Common myeloid progenitor, CD34-positive (primary cell): ENCODE data around the gene RNF31.

Experiments used
- CTCF ChIA-PET: fragments of 350-600 bp; sonication (Branson Sonifier 250); formaldehyde crosslinking; loops from one replicate; lab custom pipeline; 2021; ENCODE audit warnings: antibody characterized with exemption; lab: Charles Lee
- POLR2A ChIA-PET: fragments of 350-600 bp; sonication (Branson Sonifier 250); formaldehyde crosslinking; loops from one replicate; lab custom pipeline; 2021; ENCODE audit warnings: antibody characterized with exemption; lab: Charles Lee
- DNase-seq, 3 donors: peaks; one replicate each; pipeline versions ENCODE4 v3.0.0 to v3.0.0-alpha.2; 2013
- H3K27ac ChIP-seq, 2 experiments: 1 replicate in 1 of 2; 2 replicates in 1 of 2; pipeline ENCODE4 v1.7.0; 2013; ENCODE audit warnings: inconsistent platforms in 2 of 2, low read length in 2 of 2, mild to moderate bottlenecking in 2 of 2, low read depth in 1 of 2, moderate library complexity in 1 of 2; ENCODE audit not compliant: severe bottlenecking in 2 of 2, insufficient read depth in 1 of 2, poor library complexity in 1 of 2
- H3K27me3 ChIP-seq, 5 experiments: replicated peaks in 2 of 5; 1 replicate in 3 of 5; 2 replicates in 2 of 5; pipeline versions ENCODE4 v1.6.1 to v1.7.0; 2013; ENCODE audit warnings: low read length in 4 of 5, mild to moderate bottlenecking in 2 of 5, moderate library complexity in 2 of 5, inconsistent platforms in 1 of 5; ENCODE audit not compliant: insufficient read depth in 5 of 5, control insufficient read depth in 4 of 5
- H3K36me3 ChIP-seq, 4 experiments: 1 replicate in 2 of 4; 2 replicates in 2 of 4; pipeline versions ENCODE4 v1.6.1 to v1.7.0; 2013; ENCODE audit warnings: low read length in 3 of 4, control low read depth in 1 of 4, mild to moderate bottlenecking in 1 of 4; ENCODE audit not compliant: control insufficient read depth in 4 of 4, insufficient read depth in 4 of 4
- H3K4me1 ChIP-seq, 4 experiments: 1 replicate in 3 of 4; 2 replicates in 1 of 4; pipeline versions ENCODE4 v1.6.1 to v1.7.1; 2013; ENCODE audit warnings: low read length in 3 of 4, mild to moderate bottlenecking in 3 of 4, control low read depth in 1 of 4, inconsistent platforms in 1 of 4, moderate library complexity in 1 of 4; ENCODE audit not compliant: control insufficient read depth in 4 of 4, insufficient read depth in 4 of 4; ENCODE audit errors: control extremely low read depth in 1 of 4
- H3K4me3 ChIP-seq, 7 experiments: 1 replicate in 4 of 7; 2 replicates in 3 of 7; pipeline versions ENCODE4 v1.5.1 to v1.7.0; 2013; ENCODE audit warnings: mild to moderate bottlenecking in 7 of 7, low read length in 6 of 7, moderate library complexity in 6 of 7, inconsistent platforms in 2 of 7, low read depth in 2 of 7, control low read depth in 1 of 7; ENCODE audit not compliant: insufficient read depth in 4 of 7, control insufficient read depth in 1 of 7; ENCODE audit errors: extremely low read depth in 1 of 7
- H3K9me3 ChIP-seq, 5 experiments: 1 replicate in 4 of 5; 2 replicates in 1 of 5; pipeline versions ENCODE4 v1.6.1 to v1.7.1; 2013; ENCODE audit warnings: low read length in 4 of 5, mild to moderate bottlenecking in 2 of 5, inconsistent platforms in 1 of 5, low read depth in 1 of 5, moderate library complexity in 1 of 5; ENCODE audit not compliant: control insufficient read depth in 4 of 5, insufficient read depth in 2 of 5; ENCODE audit errors: control extremely low read depth in 1 of 5
- WGBS: methylation state at CpG from one replicate; pipeline ENCODE4 v1.1.5; 2013; ENCODE audit not compliant: insufficient coverage; 5-methylcytosine and 5-hydroxymethylcytosine counted together

The RNF31 gene

DNA sequence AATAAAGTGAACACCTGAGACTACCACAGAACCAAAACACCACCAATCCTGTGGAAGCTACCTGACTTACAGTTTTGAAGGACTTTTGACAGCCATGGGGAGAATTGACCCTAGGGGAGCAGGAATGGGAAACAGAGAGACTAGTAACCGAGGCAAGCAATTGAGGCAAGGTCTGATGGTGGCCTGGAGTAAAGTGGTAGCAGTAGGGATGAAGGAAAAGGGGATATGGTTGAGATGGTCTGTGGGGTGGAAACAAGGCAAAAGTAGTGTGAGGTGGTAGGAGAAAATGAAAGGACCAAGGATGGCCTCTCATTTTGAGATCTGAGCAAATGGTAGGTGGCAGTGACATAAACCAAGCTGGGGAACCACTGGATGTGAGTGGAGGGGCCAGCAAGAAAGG, 9.5 kb downstream of the RNF31 start:
- POLR2A ChIA-PET, result no interaction called here
- 100% methylated on average over 1 of the region's 1 CpG for WGBS
- DNase-seq, result no peak
- no peak overlapping the region for H3K4me3 ChIP-seq
- CTCF ChIA-PET, result interaction anchor here (1.8 kb wide), 1 partner anchor 21 kb away, joined by 4 read pairs; the partner anchor contains the start of gene PSME1
- no peaks in the 10 kb centered on the region for H3K27me3 ChIP-seq
- no peaks in the 10 kb centered on the region for H3K9me3 ChIP-seq
- H3K36me3 ChIP-seq, result peaks cover 24 to 66% (median 42%) of the 10 kb centered on the region in 4 experiments
- no peak overlapping the region for H3K27ac ChIP-seq
- peaks cover under 1 to 16% (median 10%) of the 10 kb centered on the region in 4 experiments for H3K4me1 ChIP-seq

DNA sequence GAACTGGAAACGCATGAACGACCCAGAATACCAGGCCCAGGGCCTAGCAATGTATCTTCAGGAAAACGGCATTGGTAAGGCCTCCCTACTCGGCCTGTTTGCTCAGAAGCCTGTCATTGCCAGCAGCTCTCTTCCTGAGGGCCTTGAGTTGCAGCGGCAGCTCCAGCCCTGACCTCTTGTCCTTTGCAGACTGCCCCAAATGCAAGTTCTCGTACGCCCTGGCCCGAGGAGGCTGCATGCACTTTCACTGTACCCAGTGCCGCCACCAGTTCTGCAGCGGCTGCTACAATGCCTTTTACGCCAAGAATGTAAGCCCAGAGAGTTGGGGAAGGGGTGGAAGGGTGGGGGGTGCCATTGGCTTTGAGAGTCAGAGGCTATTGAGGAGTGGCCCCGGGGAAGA, 10.0 kb downstream of the RNF31 start:
- H3K36me3 ChIP-seq, result peaks cover 24 to 66% (median 40%) of the 10 kb centered on the region in 4 experiments
- over 99% methylated on average over 9 of the region's 12 CpGs for WGBS

DNA sequence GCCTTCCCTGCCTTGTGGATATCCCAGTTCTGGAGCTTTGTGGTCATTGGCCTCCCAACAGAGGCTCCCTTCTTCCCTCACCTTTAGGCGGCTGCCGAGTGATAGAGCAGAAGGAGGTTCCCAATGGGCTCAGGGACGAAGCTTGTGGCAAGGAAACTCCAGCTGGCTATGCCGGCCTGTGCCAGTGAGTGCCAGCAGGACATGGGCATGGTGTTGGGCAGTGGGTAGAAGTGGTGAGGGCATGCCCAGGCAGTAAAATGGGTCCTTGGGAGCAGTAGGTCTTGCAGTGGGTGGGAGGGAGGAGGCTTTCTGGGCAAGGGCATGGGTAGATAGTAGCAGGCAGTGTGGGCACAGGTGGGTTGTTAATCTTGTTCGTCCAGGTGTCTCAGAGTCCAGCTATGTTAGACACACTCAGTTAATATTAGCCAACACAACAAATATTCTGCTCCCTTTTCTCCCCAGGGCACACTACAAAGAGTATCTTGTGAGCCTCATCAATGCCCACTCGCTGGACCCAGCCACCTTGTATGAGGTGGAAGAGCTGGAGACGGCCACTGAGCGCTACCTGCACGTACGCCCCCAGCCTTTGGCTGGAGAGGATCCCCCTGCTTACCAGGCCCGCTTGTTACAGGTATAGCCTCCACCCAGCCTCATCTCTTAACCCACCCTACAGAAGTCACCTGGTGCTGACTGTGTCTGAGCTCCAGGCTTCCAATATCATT, 12.6 kb downstream of the RNF31 start:
- WGBS, result 91% methylated on average over 8 of the region's 11 CpGs
- POLR2A ChIA-PET, result interaction anchor here (1.1 to 2.5 kb wide), 4 partner anchors 13 to 67 kb away, joined by 3 to 16 read pairs (median 9); partner anchors contain the start of genes EMC9, PSME1, PSME2 and RNF31
- Histone ChIP-seq H3K9me3 (no peaks in the 10 kb centered on the region), H3K4me3 (no peak overlapping the region), H3K4me1 (peaks cover 10 to 28% (median 19%) of the 10 kb centered on the region in 4 experiments), H3K27me3 (no peaks in the 10 kb centered on the region), H3K27ac (peak overlapping the region in 1 of 2 experiments; percentile 96), H3K36me3 (peaks cover 30 to 74% (median 52%) of the 10 kb centered on the region in 4 experiments)
- DNase-seq, result no peak
- CTCF ChIA-PET, result interaction anchor here (0.8 to 5.6 kb wide), 19 partner anchors 10 to 138 kb away, joined by 3 to 112 read pairs (median 6); partner anchors contain the start of genes DCAF11, EMC9, NRL and PSME1

More for the DNA sequence above, 10.0 kb downstream of the RNF31 start:
- ChIA-PET CTCF (interaction anchor here (1.8 kb wide), 1 partner anchor 21 kb away, joined by 4 read pairs; the partner anchor contains the start of gene PSME1), POLR2A (no interaction called here)
- DNase-seq, result no peak
- no peak overlapping the region for H3K4me3 ChIP-seq
- peaks cover 6 to 21% (median 15%) of the 10 kb centered on the region in 4 experiments for H3K4me1 ChIP-seq
- H3K9me3 ChIP-seq, result no peaks in the 10 kb centered on the region
- no peak overlapping the region for H3K27ac ChIP-seq
- no peaks in the 10 kb centered on the region for H3K27me3 ChIP-seq

DNA sequence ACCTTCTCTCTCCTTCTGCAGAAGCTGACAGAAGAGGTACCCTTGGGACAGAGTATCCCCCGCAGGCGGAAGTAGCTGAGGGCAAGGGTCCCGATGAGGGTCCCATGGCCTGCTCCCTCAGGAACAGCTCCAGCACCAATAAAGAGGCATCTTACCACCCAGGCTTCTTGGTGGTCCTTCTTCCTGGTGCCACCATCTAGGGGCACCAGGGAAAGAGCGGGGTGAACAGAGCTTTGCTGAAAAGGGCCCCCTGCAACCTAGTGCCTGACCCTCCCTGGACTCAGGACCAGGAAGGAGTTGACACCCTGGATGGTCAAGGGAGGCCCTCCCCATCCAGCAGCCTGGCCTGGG, 13.2 kb downstream of the RNF31 start:
- H3K27me3 ChIP-seq, result no peaks in the 10 kb centered on the region
- peaks cover 10 to 28% (median 19%) of the 10 kb centered on the region in 4 experiments for H3K4me1 ChIP-seq
- ChIA-PET CTCF (interaction anchor here (0.8 to 5.6 kb wide), 22 partner anchors 9 to 146 kb away, joined by 3 to 112 read pairs (median 6); partner anchors contain the start of genes DCAF11, EMC9, IPO4 and NRL), POLR2A (interaction anchor here (1.1 to 2.8 kb wide), 6 partner anchors 11 to 67 kb away, joined by 3 to 16 read pairs (median 12); partner anchors contain the start of genes DCAF11, EMC9, NRL and PCK2)
- no peak for DNase-seq
- H3K4me3 ChIP-seq, result no peak overlapping the region
- peak overlapping the region in 1 of 2 experiments; percentile 96 for H3K27ac ChIP-seq
- peaks cover 25 to 74% (median 52%) of the 10 kb centered on the region in 4 experiments for H3K36me3 ChIP-seq
- whole genome bisulfite sequencing, result 97% methylated on average over 3 of the region's 4 CpGs
- no peaks in the 10 kb centered on the region for H3K9me3 ChIP-seq

DNA sequence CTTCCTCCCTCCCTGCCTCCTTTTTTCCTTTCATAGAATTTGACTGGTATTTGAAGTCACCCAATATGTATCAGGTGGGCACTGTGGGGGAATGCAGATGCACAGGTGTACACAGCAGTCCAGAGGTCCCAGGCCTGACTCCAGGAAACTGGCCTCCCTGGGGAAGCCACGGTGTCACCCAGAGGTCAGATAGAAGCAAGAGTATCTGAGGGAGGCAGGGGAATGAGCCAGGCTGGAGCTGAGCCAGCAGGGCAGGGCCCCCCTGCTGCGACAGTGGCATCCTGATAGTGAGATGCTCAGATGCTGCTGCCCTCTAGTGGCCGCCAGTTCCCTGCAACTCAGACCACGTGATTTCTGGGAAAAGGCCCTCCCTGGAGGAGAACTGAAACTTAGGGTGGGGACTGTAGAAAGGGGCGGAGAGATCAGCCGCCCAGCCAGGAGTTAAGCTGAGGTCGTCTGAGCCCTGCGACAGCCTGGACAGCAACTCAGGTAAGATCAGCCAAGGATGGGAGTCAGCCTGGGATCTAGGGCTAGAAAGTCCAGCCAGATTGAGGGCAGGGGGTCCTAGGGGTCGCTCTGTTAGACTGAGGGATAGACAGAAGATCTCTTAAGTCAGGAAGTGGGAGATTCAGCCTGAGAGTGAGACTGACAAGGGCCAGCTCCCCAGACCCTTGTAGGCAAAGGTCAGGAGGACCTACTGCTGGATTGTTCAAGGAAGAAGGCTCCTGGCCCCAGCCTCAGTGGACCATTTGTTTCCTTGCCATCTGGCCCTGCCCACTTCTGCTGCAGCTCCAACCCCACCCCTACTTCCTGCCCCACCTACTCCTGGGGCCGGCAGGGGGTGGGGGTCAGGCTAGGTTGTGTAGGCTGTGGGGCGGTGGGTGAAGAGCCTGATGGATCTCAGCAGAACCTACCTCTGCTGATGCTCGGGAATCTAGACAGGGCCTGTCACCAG, 13.8 kb downstream of the RNF31 start, which contains the start of gene IRF9:
TSS of gene IRF9 (plus strand) at position 416 of the 955 bp plus-strand sequence. CDS start 880 bp downstream, outside the sequence.
- Histone ChIP-seq H3K27me3 (no peaks in the 10 kb centered on the region), H3K27ac (peak within 1 kb of the TSS; percentile 94 to 96), H3K4me3 (peak within 1 kb of the TSS; percentile 59 to 92 (median 86)), H3K36me3 (peaks cover 25 to 74% (median 51%) of the 10 kb centered on the region in 4 experiments), H3K9me3 (no peaks in the 10 kb centered on the region), H3K4me1 (peaks cover 10 to 28% (median 19%) of the 10 kb centered on the region in 4 experiments)
- ChIA-PET CTCF (interaction anchor here (0.6 to 5.6 kb wide), 30 partner anchors 8 to 832 kb away, joined by 3 to 112 read pairs (median 4); partner anchors contain the start of genes CHMP4A, CIDEB, DCAF11 and EMC9), POLR2A (interaction anchor here (0.9 to 2.8 kb wide), 9 partner anchors 10 to 68 kb away, joined by 3 to 16 read pairs (median 7); partner anchors contain the start of genes DCAF11, EMC9, NRL and PCK2)
- DNase-seq, result peak; percentile 96 to 98 (median 96)
- 0% methylated on average over 9 of the region's 12 CpGs for WGBS

DNA sequence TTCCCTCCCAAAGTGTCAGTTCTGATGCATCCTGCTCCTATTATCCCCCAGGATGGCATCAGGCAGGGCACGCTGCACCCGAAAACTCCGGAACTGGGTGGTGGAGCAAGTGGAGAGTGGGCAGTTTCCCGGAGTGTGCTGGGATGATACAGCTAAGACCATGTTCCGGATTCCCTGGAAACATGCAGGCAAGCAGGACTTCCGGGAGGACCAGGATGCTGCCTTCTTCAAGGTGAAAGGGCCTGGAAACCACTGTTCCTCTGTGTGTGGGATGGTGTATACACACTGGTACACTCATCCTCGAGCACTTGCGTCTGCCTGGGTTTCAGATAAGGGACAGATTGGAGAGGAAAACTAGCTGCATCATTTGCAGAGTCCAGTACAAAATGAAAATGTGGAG, 14.8 kb downstream of the RNF31 start:
- WGBS, result 83% methylated on average over 4 of the region's 8 CpGs
- ChIA-PET POLR2A (interaction anchor here (0.6 to 2.8 kb wide), 7 partner anchors 9 to 35 kb away, joined by 3 to 16 read pairs (median 7); partner anchors contain the start of genes EMC9, PSME1, PSME2 and REC8), CTCF (interaction anchor here (0.6 to 5.6 kb wide), 18 partner anchors 11 to 833 kb away, joined by 3 to 112 read pairs (median 4); partner anchors contain the start of genes CIDEB, DCAF11, EMC9 and LTB4R2)
- Histone ChIP-seq H3K27me3 (no peaks in the 10 kb centered on the region), H3K36me3 (peaks cover 25 to 76% (median 54%) of the 10 kb centered on the region in 4 experiments), H3K27ac (peak overlapping the region; percentile 94 to 96), H3K9me3 (no peaks in the 10 kb centered on the region), H3K4me3 (peak overlapping the region in 6 of 7 experiments; percentile 71 to 92 (median 86)), H3K4me1 (peaks cover 10 to 32% (median 19%) of the 10 kb centered on the region in 4 experiments)
- no peak for DNase-seq
